HCT116 (cell line): ENCODE results near the gene TBX15. TPM values are rescaled to one million over a fixed set of nuclear protein-coding genes. Genes with fewer than 3 reads are reported as not detected.

Experiments used
- ATAC-seq: fragments of 200-7000 bp; cut with Tn5 transposase; 2 replicates; pipeline ENCODE4 v1.9.1; 2020; ENCODE audit warnings: mild to moderate bottlenecking, moderate library complexity
- BruUV-seq: library from RNA; stranded (reverse); fragments of 400-500 nt; replicated peaks from 2 replicates; lab custom pipeline; 2021; lab: Mats Ljungman, UMichigan
- CTCF ChIA-PET: fragments of 300-600 bp; sonication (Branson Sonifier 250); formaldehyde crosslinking; loops from one replicate; lab custom pipeline; 2021; ENCODE audit warnings: antibody characterized with exemption; lab: Charles Lee
- POLR2A ChIA-PET: fragments of 300-600, 350-600 bp; sonication (Branson Sonifier 250); formaldehyde crosslinking; loops from one replicate; lab custom pipeline; 2021; ENCODE audit warnings: antibody characterized with exemption; lab: Charles Lee
- RAD21 ChIA-PET, 2 experiments: fragments of 300-600 bp; sonication (Branson Sonifier 250); formaldehyde crosslinking; loops; one replicate each; lab custom pipeline; 2023; ENCODE audit warnings: low total read pairs in 2 of 2; ENCODE audit not compliant: uncharacterized antibody in 2 of 2, unreplicated experiment in 2 of 2, low non-redundant PET in 1 of 2; lab: Charles Lee
- DNase-seq: peaks from one replicate; pipeline ENCODE4 v3.0.0-alpha.2; 2010; ENCODE audit warnings: low read depth, low spot score
- H2AFZ ChIP-seq: fragments of 200-600 bp; shearing (Covaris generic), sonication (generic); 2 replicates; pipeline ENCODE4 v1.6.1; 2017; ENCODE audit warnings: low read depth, mixed run types, mixed read lengths, antibody characterized with exemption, low read length; ENCODE audit not compliant: poor library complexity, severe bottlenecking
- H3K27ac ChIP-seq: 2 replicates; pipeline ENCODE4 v1.5.1; 2012; ENCODE audit warnings: low read depth, low read length
- H3K27me3 ChIP-seq: fragments of 200-600 bp; sonication (generic); 2 replicates; pipeline ENCODE4 v1.6.1; 2016; ENCODE audit warnings: mixed run types, low read length, mixed read lengths; ENCODE audit not compliant: insufficient read depth
- H3K36me3 ChIP-seq, 2 experiments: fragments of 200-500 bp in 1 of 2; fragments of 200-600 bp in 1 of 2; sonication (Bioruptor generic) in 1 of 2; sonication (generic) in 1 of 2; 2 replicates each; pipeline versions ENCODE4 v1.5.1 to v1.6.1; 2014 to 2016; ENCODE audit warnings: low read length in 2 of 2, inconsistent platforms in 1 of 2, mixed read lengths in 1 of 2, mixed run types in 1 of 2; ENCODE audit not compliant: insufficient read depth in 2 of 2, control insufficient read depth in 1 of 2
- H3K4me1 ChIP-seq, 2 experiments: fragments of 200-600 bp in 1 of 2; sonication (generic) in 1 of 2; 2 replicates each; pipeline versions ENCODE4 v1.5.1 to v1.6.1; 2012 to 2017; ENCODE audit warnings: low read length in 2 of 2, inconsistent platforms in 1 of 2, mild to moderate bottlenecking in 1 of 2, mixed read lengths in 1 of 2, mixed run types in 1 of 2, moderate library complexity in 1 of 2; ENCODE audit not compliant: insufficient read depth in 2 of 2, control insufficient read depth in 1 of 2
- H3K4me2 ChIP-seq: fragments of 200-600 bp; sonication (generic); 2 replicates; pipeline ENCODE4 v1.6.1; 2017; ENCODE audit warnings: mixed run types, low read length, mixed read lengths
- H3K4me3 ChIP-seq, 2 experiments: fragments of 200-600 bp in 1 of 2; sonication (generic) in 1 of 2; replicated peaks in 1 of 2; 2 replicates each; pipeline ENCODE4 v1.5.1; 2011 to 2016; ENCODE audit warnings: low read length in 2 of 2, control low read depth in 1 of 2, low read depth in 1 of 2, mild to moderate bottlenecking in 1 of 2, mixed read lengths in 1 of 2, mixed run types in 1 of 2
- H3K79me2 ChIP-seq: fragments of 200-600 bp; sonication (generic); 2 replicates; pipeline ENCODE4 v1.6.1; 2017; ENCODE audit warnings: mild to moderate bottlenecking, mixed run types, low read length, moderate library complexity, mixed read lengths; ENCODE audit not compliant: insufficient read depth
- H3K9ac ChIP-seq: fragments of 200-600 bp; sonication (generic); 2 replicates; pipeline ENCODE4 v1.6.1; 2016; ENCODE audit warnings: low read length, mixed read lengths
- H3K9me2 ChIP-seq: fragments of 200-600 bp; sonication (generic), shearing (Covaris generic); 2 replicates; pipeline ENCODE4 v1.6.1; 2017; ENCODE audit warnings: mixed run types, mild to moderate bottlenecking, moderate library complexity; ENCODE audit not compliant: insufficient read depth
- H3K9me3 ChIP-seq, 2 experiments: fragments of 200-500 bp in 1 of 2; fragments of 200-600 bp in 1 of 2; sonication (Bioruptor generic) in 1 of 2; sonication (generic) in 1 of 2; 2 replicates each; pipeline ENCODE4 v1.6.1; 2014 to 2017; ENCODE audit warnings: low read length in 2 of 2, mixed read lengths in 2 of 2, inconsistent platforms in 1 of 2, low read depth in 1 of 2, mild to moderate bottlenecking in 1 of 2, mixed run types in 1 of 2, moderate library complexity in 1 of 2; ENCODE audit not compliant: control insufficient read depth in 1 of 2, insufficient read depth in 1 of 2
- H4K20me1 ChIP-seq: fragments of 200-600 bp; sonication (generic), shearing (Covaris generic); 2 replicates; pipeline ENCODE4 v1.6.1; 2017; ENCODE audit warnings: mixed run types, mild to moderate bottlenecking, moderate library complexity; ENCODE audit not compliant: insufficient read depth
- ATF3 ChIP-seq: IDR thresholded peaks from 2 replicates; pipeline ENCODE4 v1.6.1; 2012
- CBX3 ChIP-seq: IDR thresholded peaks from 2 replicates; pipeline ENCODE4 v1.6.1; 2012; ENCODE audit warnings: low read depth
- CEBPB ChIP-seq: IDR thresholded peaks from 2 replicates; pipeline ENCODE4 v1.6.1; 2012; ENCODE audit warnings: low read depth
- FOSL1 ChIP-seq: IDR thresholded peaks from 2 replicates; pipeline ENCODE4 v1.6.1; 2012; ENCODE audit warnings: low read depth
- MAX ChIP-seq: IDR thresholded peaks from 2 replicates; pipeline ENCODE4 v1.6.1; 2012
- POLR2AphosphoS5 ChIP-seq: IDR thresholded peaks from 2 replicates; pipeline ENCODE4 v1.6.1; 2011; ENCODE audit warnings: mild to moderate bottlenecking, low read depth, low read length, moderate library complexity
- RAD21 ChIP-seq: IDR thresholded peaks from 2 replicates; pipeline ENCODE4 v1.6.1; 2012; ENCODE audit warnings: low read depth, mild to moderate bottlenecking
- REST ChIP-seq: IDR thresholded peaks from 2 replicates; pipeline ENCODE4 v1.6.1; 2012; ENCODE audit warnings: low read depth
- SRF ChIP-seq: IDR thresholded peaks from 2 replicates; pipeline ENCODE4 v1.6.1; 2012; ENCODE audit warnings: low read depth
- YY1 ChIP-seq: IDR thresholded peaks from 2 replicates; pipeline ENCODE4 v1.6.1; 2011; ENCODE audit warnings: low read length, low read depth, moderate library complexity, mild to moderate bottlenecking; ENCODE audit not compliant: insufficient replicate concordance; ENCODE audit errors: extremely low read depth
- ZNF274 ChIP-seq: fragments of 200-500 bp; sonication (Bioruptor generic); IDR thresholded peaks from 2 replicates; pipeline ENCODE4 v1.6.1; 2014; ENCODE audit warnings: mild to moderate bottlenecking, low read depth, low read length, inconsistent platforms
- intact Hi-C: fragments of 100-400 bp; cut with micrococcal nuclease; formaldehyde crosslinking; loops from 2 replicates; pipeline ENCODE4 v1.10.0; 2022
- total RNA-seq: library from RNA; stranded (reverse); gene quantifications from one replicate; pipeline ENCODE4 v1.2.1, GENCODE V29; 2021; ENCODE audit not compliant: unreplicated experiment

The TBX15 gene
- total RNA-seq, 1 experiment from 2014 or later, result not detected

- no peak overlapping the region for H3K27ac ChIP-seq
- ATAC-seq (no peak), DNase-seq (no peak)
- ChIA-PET RAD21 (no interaction called here), POLR2A (no interaction called here), CTCF (no interaction called here)
- H3K4me3 ChIP-seq, result no peak overlapping the region
- no peaks in the 10 kb centered on the region for H3K4me1 ChIP-seq
- no peaks in the 10 kb centered on the region for H4K20me1 ChIP-seq
- TF ChIP-seq CBX3, result no peak
- no peak for TF ChIP-seq POLR2AphosphoS5
- TF ChIP-seq REST, result no peak
- TF ChIP-seq SRF, result no peak
- H3K79me2 ChIP-seq, result no peaks in the 10 kb centered on the region
- no peaks in the 10 kb centered on the region for H3K9me3 ChIP-seq
- BruUV-seq, result no TSS peak
- no peak overlapping the region for H3K4me2 ChIP-seq
- H3K9ac ChIP-seq, result no peak overlapping the region
- no peaks in the 10 kb centered on the region for H3K36me3 ChIP-seq
- intact Hi-C loops, result no loop called here
- no peak overlapping the region for H2AFZ ChIP-seq
- no peaks in the 10 kb centered on the region for H3K9me2 ChIP-seq
- H3K27me3 ChIP-seq, result peaks cover 3% of the 10 kb centered on the region; the same call in 1 of the 2 replicates
Measured at GRCh38 chr1:118914379-118915161, 73.6 kb downstream of the TBX15 start.

GRCh38 chr1:118913818-118914217 lies 74.3 kb downstream of the TBX15 start:
- H3K9ac ChIP-seq, result no peak overlapping the region
- TF ChIP-seq YY1 (no peak), MAX (no peak), FOSL1 (no peak), CEBPB (no peak), ZNF274 (no peak), REST (no peak), ATF3 (no peak), RAD21 (no peak)

More at GRCh38 chr1:118913818-118914217, 74.3 kb downstream of the TBX15 start:
- H3K4me3 ChIP-seq, result no peak overlapping the region
- H3K4me1 ChIP-seq, result no peaks in the 10 kb centered on the region
- no peak overlapping the region for H2AFZ ChIP-seq
- ChIA-PET POLR2A (no interaction called here), CTCF (no interaction called here), RAD21 (no interaction called here)
- H3K79me2 ChIP-seq, result no peaks in the 10 kb centered on the region
- intact Hi-C loops, result no loop called here
- no peaks in the 10 kb centered on the region for H3K36me3 ChIP-seq
- no peak overlapping the region for H3K4me2 ChIP-seq
- H3K27ac ChIP-seq, result no peak overlapping the region
- no peaks in the 10 kb centered on the region for H3K9me3 ChIP-seq
- BruUV-seq, result no TSS peak
- no peaks in the 10 kb centered on the region for H4K20me1 ChIP-seq
- no peak for ATAC-seq
- H3K27me3 ChIP-seq, result peaks cover under 1% of the 10 kb centered on the region; the same call in 1 of the 2 replicates
- no peak for DNase-seq
- no peaks in the 10 kb centered on the region for H3K9me2 ChIP-seq
